Kidney epithelial cell (primary cell): ENCODE measurements around the gene RASGRF1. TPM values are rescaled to one million over a fixed set of nuclear protein-coding genes. Genes with fewer than 3 reads are reported as not detected.
"Not testable (repeated sequence)": the region's sequence is repeated elsewhere in the genome, so short reads cannot be mapped to it uniquely, and the experiment has no call there.

Source experiments
- DNase-seq: peaks from one replicate; pipeline ENCODE4 v3.0.0-alpha.2; 2010; ENCODE audit warnings: low read depth
- H3K27me3 ChIP-seq: 2 replicates; pipeline ENCODE4 v1.6.0; 2011; ENCODE audit warnings: low read length; ENCODE audit not compliant: control insufficient read depth, insufficient read depth
- H3K36me3 ChIP-seq: 2 replicates; pipeline ENCODE4 v1.5.1; 2011; ENCODE audit warnings: low read length; ENCODE audit not compliant: control insufficient read depth, insufficient read depth
- H3K4me3 ChIP-seq: 2 replicates; pipeline ENCODE4 v1.5.1; 2011; ENCODE audit warnings: low read depth, mild to moderate bottlenecking, control low read depth, low read length
- total RNA-seq: library from RNA; depleted of rRNA; stranded (reverse); fragments of >200 nt; gene quantifications from 2 replicates; pipeline ENCODE4 v1.2.3, GENCODE V29; 2015
- TF ChIP-seq, protein P1 (sequence below): IDR thresholded peaks from 2 replicates; pipeline ENCODE4 v1.5.1; 2011; ENCODE audit warnings: mild to moderate bottlenecking, moderate library complexity, low read length, control low read depth, inconsistent platforms; ENCODE audit not compliant: insufficient read depth, poor library complexity, severe bottlenecking

Gene RASGRF1
- total RNA-seq, 1 donor from 2014 or later = 1.4 TPM

DNA sequence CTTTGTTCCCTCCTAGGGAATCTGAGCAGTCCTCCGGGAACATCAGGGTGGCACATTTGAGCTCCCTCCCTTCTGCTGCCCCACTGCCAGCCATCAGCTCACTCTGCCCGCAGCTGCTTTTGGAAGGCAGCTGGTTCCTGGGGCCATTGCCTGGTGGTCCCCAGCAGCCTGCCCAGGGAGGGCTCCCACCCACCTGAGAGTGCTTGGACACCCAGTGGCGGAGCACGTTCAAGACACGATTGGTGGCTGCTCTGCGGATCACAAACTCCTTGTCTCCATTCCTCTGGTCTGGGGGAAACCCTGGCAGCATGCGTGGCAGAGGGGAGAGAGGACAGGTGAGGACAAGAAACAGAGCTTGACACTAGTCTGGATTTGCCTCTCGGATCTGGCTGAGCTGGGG lies 92.1 kb downstream of the RASGRF1 start:
- no peak for DNase-seq
- TF ChIP-seq, protein P1, sequence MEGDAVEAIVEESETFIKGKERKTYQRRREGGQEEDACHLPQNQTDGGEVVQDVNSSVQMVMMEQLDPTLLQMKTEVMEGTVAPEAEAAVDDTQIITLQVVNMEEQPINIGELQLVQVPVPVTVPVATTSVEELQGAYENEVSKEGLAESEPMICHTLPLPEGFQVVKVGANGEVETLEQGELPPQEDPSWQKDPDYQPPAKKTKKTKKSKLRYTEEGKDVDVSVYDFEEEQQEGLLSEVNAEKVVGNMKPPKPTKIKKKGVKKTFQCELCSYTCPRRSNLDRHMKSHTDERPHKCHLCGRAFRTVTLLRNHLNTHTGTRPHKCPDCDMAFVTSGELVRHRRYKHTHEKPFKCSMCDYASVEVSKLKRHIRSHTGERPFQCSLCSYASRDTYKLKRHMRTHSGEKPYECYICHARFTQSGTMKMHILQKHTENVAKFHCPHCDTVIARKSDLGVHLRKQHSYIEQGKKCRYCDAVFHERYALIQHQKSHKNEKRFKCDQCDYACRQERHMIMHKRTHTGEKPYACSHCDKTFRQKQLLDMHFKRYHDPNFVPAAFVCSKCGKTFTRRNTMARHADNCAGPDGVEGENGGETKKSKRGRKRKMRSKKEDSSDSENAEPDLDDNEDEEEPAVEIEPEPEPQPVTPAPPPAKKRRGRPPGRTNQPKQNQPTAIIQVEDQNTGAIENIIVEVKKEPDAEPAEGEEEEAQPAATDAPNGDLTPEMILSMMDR = no peak
- H3K4me3 ChIP-seq = no peak overlapping the region
- no peaks in the 10 kb centered on the region for H3K27me3 ChIP-seq
- H3K36me3 ChIP-seq = no peaks in the 10 kb centered on the region

DNA sequence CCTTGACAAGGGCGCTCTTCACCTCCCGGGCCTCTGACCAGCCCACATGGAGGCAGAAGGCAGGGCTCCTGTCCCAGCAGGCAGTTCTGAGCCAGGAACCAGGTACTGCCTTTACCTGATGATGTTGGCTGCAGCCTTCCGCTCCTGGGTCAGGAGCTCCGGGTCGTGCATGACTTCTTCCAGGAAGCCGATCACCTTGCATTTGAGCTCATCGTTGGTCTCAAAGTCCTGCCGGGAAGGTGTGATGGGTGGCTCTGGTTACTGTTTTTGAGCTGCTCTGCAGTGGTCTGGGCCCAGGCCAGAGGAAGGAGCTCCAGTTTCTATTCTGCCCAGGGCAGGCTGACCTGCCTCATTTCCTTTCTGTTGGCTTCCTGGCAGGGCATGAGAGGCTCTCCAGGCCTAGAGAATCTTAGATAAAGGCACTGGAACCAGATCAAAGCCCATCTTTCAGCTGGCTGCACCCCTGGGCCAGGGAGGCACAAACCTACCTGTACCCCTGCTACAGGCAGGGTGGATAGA lies 92.5 kb downstream of the RASGRF1 start:
- no peaks in the 10 kb centered on the region for H3K36me3 ChIP-seq
- no peak overlapping the region for H3K4me3 ChIP-seq
- TF ChIP-seq, protein P1 = no peak

DNA sequence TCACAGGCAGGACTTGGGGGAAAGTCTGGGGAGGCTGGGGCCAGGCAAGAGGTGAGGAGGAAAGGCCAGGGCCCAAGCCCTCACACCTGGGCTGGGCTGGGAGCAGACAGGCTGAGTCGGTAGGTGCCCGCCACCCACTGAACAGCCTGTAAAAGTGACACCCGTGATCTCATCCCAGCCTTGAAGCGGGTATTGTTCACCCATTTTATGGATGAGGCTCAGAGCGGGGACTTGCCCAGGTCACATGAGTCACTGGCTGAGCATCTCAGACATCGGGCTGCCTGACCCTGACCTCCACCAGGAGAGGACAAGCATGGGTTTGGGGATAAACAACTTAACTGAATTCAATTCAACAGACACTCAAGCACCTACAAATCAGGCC lies 93.7 kb downstream of the RASGRF1 start:
- Histone ChIP-seq H3K4me3 (no peak overlapping the region), H3K27me3 (no peaks in the 10 kb centered on the region), H3K36me3 (no peaks in the 10 kb centered on the region)
- no peak for DNase-seq
- TF ChIP-seq, protein P1 = no peak

More for the DNA sequence above, 92.5 kb downstream of the RASGRF1 start:
- H3K27me3 ChIP-seq = no peaks in the 10 kb centered on the region
- no peak for DNase-seq

DNA sequence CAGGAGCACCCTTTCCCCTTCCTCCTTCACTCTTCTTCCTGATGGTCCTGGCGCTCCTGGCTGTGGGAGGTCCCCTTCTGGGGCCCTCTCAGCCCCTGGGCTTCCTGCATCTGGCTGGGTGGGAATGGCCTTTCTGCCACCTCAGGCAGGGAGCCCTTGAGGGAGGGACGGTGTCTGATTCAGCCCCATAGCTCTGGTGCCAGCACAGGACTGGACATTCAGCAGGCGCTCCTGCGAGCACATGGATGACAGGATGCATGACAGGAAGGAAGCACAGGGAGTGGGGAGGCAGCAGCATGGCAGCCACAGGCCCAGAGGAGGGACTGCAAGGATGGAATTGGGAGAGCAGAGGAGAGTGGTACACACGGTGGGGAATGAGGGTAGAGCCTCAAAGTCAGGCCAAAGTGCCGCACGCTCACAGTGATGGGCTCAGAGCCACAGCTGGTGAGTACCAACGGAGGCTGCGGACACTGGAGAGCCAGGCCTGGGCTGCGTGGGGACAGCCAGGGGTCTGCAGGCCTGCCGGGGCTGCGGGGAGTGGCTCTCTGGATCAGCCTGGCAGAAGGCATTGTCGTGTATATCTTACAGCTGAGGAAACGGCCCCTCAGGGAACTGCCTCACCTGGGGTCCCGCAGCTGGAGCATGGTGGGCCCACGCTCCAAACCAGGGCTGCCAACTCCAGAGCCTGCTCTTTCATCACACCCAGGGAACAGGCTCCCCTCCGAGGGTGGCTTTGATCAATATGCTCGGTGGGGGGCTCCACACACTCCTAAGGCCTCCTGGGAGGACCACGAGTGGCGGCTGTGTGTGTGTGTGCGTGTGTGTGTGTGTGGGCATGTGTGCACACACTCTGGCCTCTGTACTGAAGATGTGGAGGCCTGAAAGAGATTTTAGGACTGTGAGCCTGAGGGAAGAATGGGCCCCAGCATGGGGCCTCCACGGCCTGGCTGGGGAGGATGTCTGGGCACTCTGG lies 94.4 kb downstream of the RASGRF1 start:
- Histone ChIP-seq H3K27me3 (no peaks in the 10 kb centered on the region), H3K36me3 (no peaks in the 10 kb centered on the region), H3K4me3 (no peak overlapping the region)
- TF ChIP-seq, protein P1 = no peak
- DNase-seq = no peak

DNA sequence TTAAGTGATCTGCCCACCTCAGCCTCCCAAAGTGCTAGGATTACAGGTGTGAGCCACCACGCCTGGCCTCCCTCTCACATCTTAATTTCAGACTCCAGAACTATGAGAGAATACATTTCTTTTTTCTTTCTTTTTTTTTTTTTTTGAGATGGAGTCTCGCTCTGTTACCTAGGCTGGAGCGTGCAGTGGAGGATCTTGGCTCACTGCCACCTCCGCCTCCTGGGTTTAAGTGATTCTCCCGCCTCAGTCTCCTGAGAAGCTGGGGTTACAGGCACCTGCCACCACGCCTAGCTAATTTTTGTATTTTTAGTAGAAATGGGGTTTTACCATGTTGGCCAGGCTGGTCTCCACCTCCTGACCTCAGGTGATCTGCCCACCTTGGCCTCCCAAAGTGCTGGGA lies 95.4 kb downstream of the RASGRF1 start:
- not testable (repeated sequence) for H3K36me3 ChIP-seq, DNase-seq, H3K27me3 ChIP-seq, H3K4me3 ChIP-seq

DNA sequence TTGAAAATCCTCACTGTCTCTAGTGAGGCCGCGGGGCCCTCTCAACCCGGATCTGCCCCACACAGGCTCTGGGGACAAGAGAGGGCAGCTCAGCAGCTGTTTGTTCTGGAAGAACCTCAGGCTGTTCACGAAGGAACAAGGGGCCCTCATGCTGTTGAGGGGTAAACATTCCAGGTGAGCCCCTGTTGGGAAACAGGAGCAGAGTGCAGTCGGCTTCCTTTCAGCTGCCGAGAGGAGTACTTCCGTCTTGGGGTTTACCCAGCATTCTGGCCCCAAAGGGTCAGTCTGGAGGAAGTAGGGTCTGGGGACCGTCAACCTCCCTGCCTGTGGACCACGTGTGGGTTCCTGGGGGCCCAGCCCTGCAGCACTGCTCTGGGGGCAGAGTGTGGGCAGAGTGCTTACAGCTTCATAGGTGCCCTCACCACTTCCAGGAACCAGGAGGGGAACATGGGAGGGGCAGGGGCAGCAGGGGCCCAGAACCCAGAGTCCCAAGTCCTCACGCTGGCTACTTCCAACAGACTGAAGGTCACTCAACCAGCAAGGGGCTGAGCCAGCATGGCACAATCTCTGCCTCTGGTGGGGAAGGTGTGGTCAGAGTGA lies 96.5 kb downstream of the RASGRF1 start:
- Histone ChIP-seq H3K4me3 (no peak overlapping the region), H3K27me3 (no peaks in the 10 kb centered on the region), H3K36me3 (no peaks in the 10 kb centered on the region)
- DNase-seq = no peak
- TF ChIP-seq, protein P1 = no peak
